K562 (cell line): Measurements from ENCODE around the gene MAPRE2. TPM values are rescaled to one million over a fixed set of nuclear protein-coding genes. Genes with fewer than 3 reads are reported as not detected.

Experiments
- ATAC-seq: fragments of 200-7000 bp; cut with Tn5 transposase; 3 replicates; pipeline ENCODE4 v1.9.1; 2020; ENCODE audit warnings: moderate library complexity
- BruUV-seq: library from RNA; stranded (reverse); fragments of 400-500 nt; replicated peaks from 2 replicates; lab custom pipeline; 2021; lab: Mats Ljungman, UMichigan
- CTCF ChIA-PET: fragments of 300-600 bp; formaldehyde crosslinking; extraction: SDS; loops from one replicate; lab custom pipeline; 2021; ENCODE audit warnings: low intra/inter-chr PET ratio; lab: Yijun Ruan, JAX
- POLR2A ChIA-PET: fragments of 300-600, 350-650 bp; sonication (Branson Sonifier 250); formaldehyde crosslinking; extraction: SDS; loops from one replicate; lab custom pipeline; 2021; ENCODE audit warnings: antibody characterized with exemption, inconsistent platforms; lab: Yijun Ruan, JAX
- DNase-seq, 4 experiments: peaks; one replicate each; pipeline versions ENCODE4 v3.0.0 to v3.0.0-alpha.2; 2011 to 2018; ENCODE audit warnings: low spot score in 3 of 4, mixed read lengths in 3 of 4; ENCODE audit errors: extremely low read depth in 1 of 4
- FAIRE-seq: peaks from 2 replicates; lab custom pipeline; 2011; peaks lifted over from hg19 to GRCh38; lab: Jason Lieb, UNC
- H2AFZ ChIP-seq: 2 replicates; pipeline ENCODE4 v1.6.0; 2011; ENCODE audit warnings: low read depth, low read length, control low read depth, inconsistent platforms
- H3K27ac ChIP-seq: fragments of 200-600 bp; 3 replicates; pipeline ENCODE4 v1.8.0; 2011; ENCODE audit warnings: low read depth, mild to moderate bottlenecking, control low read depth, inconsistent platforms, low read length, moderate library complexity, mixed read lengths; ENCODE audit errors: extremely low read depth
- H3K27me3 ChIP-seq, 2 experiments: fragments of 300-600 bp in 1 of 2; 2 replicates in 1 of 2; 3 replicates in 1 of 2; pipeline versions ENCODE4 v1.6.0 to v1.8.0; 2011; ENCODE audit warnings: inconsistent platforms in 2 of 2, low read length in 2 of 2, mild to moderate bottlenecking in 1 of 2, mixed read lengths in 1 of 2, moderate library complexity in 1 of 2; ENCODE audit not compliant: control insufficient read depth in 2 of 2, insufficient read depth in 2 of 2
- H3K36me3 ChIP-seq: fragments of 300-600 bp; 3 replicates; pipeline ENCODE4 v1.8.0; 2011; ENCODE audit warnings: mild to moderate bottlenecking, low read length, inconsistent platforms; ENCODE audit not compliant: control insufficient read depth, insufficient read depth
- H3K4me1 ChIP-seq, 2 experiments: fragments of 200-600 bp in 1 of 2; replicated peaks in 1 of 2; 2 replicates in 1 of 2; 3 replicates in 1 of 2; pipeline versions ENCODE4 v1.5.1 to v1.8.0; 2011; ENCODE audit warnings: inconsistent platforms in 2 of 2, low read length in 2 of 2, mild to moderate bottlenecking in 1 of 2, mixed read lengths in 1 of 2, moderate library complexity in 1 of 2; ENCODE audit not compliant: control insufficient read depth in 2 of 2, insufficient read depth in 2 of 2
- H3K4me2 ChIP-seq: 2 replicates; pipeline ENCODE4 v1.6.1; 2011; ENCODE audit warnings: low read length, control low read depth, inconsistent platforms, mixed read lengths; ENCODE audit not compliant: insufficient read depth
- H3K4me3 ChIP-seq: fragments of 200-600 bp; sonication (generic), shearing (Covaris generic); 2 replicates; pipeline ENCODE4 v1.5.1; 2016; ENCODE audit warnings: control low read depth, inconsistent platforms
- H3K79me2 ChIP-seq: fragments of 200-600 bp; 3 replicates; pipeline ENCODE4 v1.8.0; 2011; ENCODE audit warnings: low read length, inconsistent platforms; ENCODE audit not compliant: control insufficient read depth, insufficient read depth
- H3K9ac ChIP-seq, 2 experiments: 2 replicates each; pipeline versions ENCODE4 v1.6.0 to v1.6.1; 2011; ENCODE audit warnings: low read depth in 2 of 2, low read length in 2 of 2, control low read depth in 1 of 2, inconsistent platforms in 1 of 2, mild to moderate bottlenecking in 1 of 2, mixed read lengths in 1 of 2; ENCODE audit not compliant: insufficient read depth in 1 of 2
- H3K9me1 ChIP-seq: one replicate; pipeline ENCODE4 v1.6.0; 2011; ENCODE audit warnings: inconsistent platforms, mild to moderate bottlenecking, low read length, moderate library complexity; ENCODE audit not compliant: control insufficient read depth, insufficient read depth
- H3K9me3 ChIP-seq: replicated peaks from 2 replicates; pipeline ENCODE4 v1.5.1; 2011; ENCODE audit warnings: low read depth, low read length, inconsistent platforms; ENCODE audit not compliant: control insufficient read depth, insufficient read depth
- H4K20me1 ChIP-seq: replicated peaks from 2 replicates; pipeline ENCODE4 v1.6.1; 2011; ENCODE audit warnings: low read length, inconsistent platforms, mixed read lengths; ENCODE audit not compliant: control insufficient read depth, insufficient read depth
- ELK1 ChIP-seq: sonication (generic); formaldehyde crosslinking; IDR thresholded peaks from 2 replicates; pipeline ENCODE4 v1.8.1; 2022; ENCODE audit warnings: missing genetic modification reagents
- ERF ChIP-seq: fragments of 450-650 bp; formaldehyde crosslinking; IDR thresholded peaks from 2 replicates; pipeline ENCODE4 v1.4.0; 2020; ENCODE audit warnings: mild to moderate bottlenecking, mixed read lengths
- LEF1 ChIP-seq: fragments of 450-650 bp; IDR thresholded peaks from 2 replicates; pipeline ENCODE4 v1.6.1; 2016; ENCODE audit warnings: mild to moderate bottlenecking
- MAFG ChIP-seq: fragments of 450-650 bp; conservative IDR thresholded peaks from 2 replicates; pipeline ENCODE4 v1.6.1; 2016; ENCODE audit warnings: missing genetic modification characterization, missing compliant biosample characterization
- MXI1 ChIP-seq: IDR thresholded peaks from 2 replicates; pipeline ENCODE4 v1.6.1; 2011; ENCODE audit warnings: low read depth, mild to moderate bottlenecking, improper control_type of control experiment, low read length
- ZNF316 ChIP-seq: fragments of 450-650 bp; IDR thresholded peaks from 2 replicates; pipeline ENCODE4 v1.6.1; 2016
- WGBS: fragments of 100-300 bp; shearing (Covaris generic); methylation state at CpG from one replicate; pipeline ENCODE4 v1.1.6; 2016; ENCODE audit warnings: low coverage, mixed read lengths; ENCODE audit not compliant: insufficient coverage; ENCODE audit errors: missing lambda C conversion rate; 5-methylcytosine and 5-hydroxymethylcytosine counted together
- in situ Hi-C: fragments of 300-500 bp; cut with MboI; formaldehyde crosslinking; loops from 4 replicates; pipeline ENCODE4 v1.15.0; 2018; ENCODE audit warnings: inconsistent platforms, mixed read lengths
- intact Hi-C: fragments of 100-400 bp; cut with micrococcal nuclease; formaldehyde crosslinking; loops from 2 replicates; pipeline ENCODE4 v1.14.2; 2022
- polyA plus RNA-seq, 8 experiments: library from polyadenylated mRNA; depleted of rRNA in 4 of 8; stranded (reverse) in 5 of 8; unstranded in 3 of 8; fragments of >200 nt; fragmentation: Nextera tagmentation in 2 of 8; fragmentation: Illumina TruSeq in 1 of 8; extraction: Ambion mirVana in 2 of 8; extraction: Trizol in 1 of 8; gene quantifications; 2 replicates each; pipeline versions ENCODE4 v1.2.1 to v1.2.3, GENCODE V29; 2011 to 2014; ENCODE audit warnings: inconsistent platforms in 1 of 8, missing spikeins in 1 of 8
- total RNA-seq, 7 experiments: library from RNA; depleted of rRNA in 6 of 7; stranded (reverse); fragments of >200 nt in 6 of 7; fragmentation: Illumina TruSeq in 2 of 7; extraction: Trizol in 2 of 7; gene quantifications; 2 replicates each; pipeline versions ENCODE4 v1.2.1 to v1.2.3, GENCODE V29; 2011 to 2021; ENCODE audit warnings: low replicate concordance in 1 of 7

The MAPRE2 gene
- total and polyA plus RNA-seq, 9 of the 15 experiments (the other 6 are each of a cell fraction or from before 2014, with no cell fraction given), result 32.3 to 70.7 (median 40.7) TPM

GRCh38 chr18:35080058-35080457 lies 38.8 kb downstream of the MAPRE2 start:
- no peak overlapping the region for H2AFZ ChIP-seq
- FAIRE-seq (no peak), ATAC-seq (no peak), DNase-seq (no peak)
- no peaks in the 10 kb centered on the region for H3K79me2 ChIP-seq
- CTCF ChIA-PET, result no interaction called here
- BruUV-seq, result no TSS peak
- no peak overlapping the region for H3K27ac ChIP-seq
- H3K4me1 ChIP-seq, result 0 out of 5 replicates have a peak, but pooled peaks cover 0 to under 1% of the 10 kb centered on the region in 2 experiments
- H4K20me1 ChIP-seq, result no peaks in the 10 kb centered on the region
- no peaks in the 10 kb centered on the region for H3K9me1 ChIP-seq
- POLR2A ChIA-PET, result interaction anchor here (0.6 to 1.1 kb wide), 2 partner anchors 23 to 26 kb away, joined by 3 read pairs; no protein-coding TSS in a partner anchor
- H3K36me3 ChIP-seq, result no peaks in the 10 kb centered on the region
- H3K9ac ChIP-seq, result no peak overlapping the region
- no peak for TF ChIP-seq LEF1
- TF ChIP-seq ERF (CRISPR knock-in tag), result no peak
- TF ChIP-seq ELK1 (CRISPR knock-in tag), result no peak
- TF ChIP-seq MXI1, result no peak
- TF ChIP-seq MAFG (tag), result 0 out of 2 replicates have a peak, but pooled peaks have one; percentile 12
- TF ChIP-seq ZNF316, result peak; percentile 53
- in situ Hi-C loops (no loop called here), intact Hi-C loops (no loop called here)
- H3K4me2 ChIP-seq, result no peak overlapping the region
- no peaks in the 10 kb centered on the region for H3K9me3 ChIP-seq
- H3K4me3 ChIP-seq, result no peak overlapping the region
- no peaks in the 10 kb centered on the region for H3K27me3 ChIP-seq
- WGBS, result 72% methylated on average over 1 of the region's 1 CpG
